CD8-positive, alpha-beta memory T cell (primary cell): ENCODE data around the gene DIPK1A. TPM values are rescaled to one million over a fixed set of nuclear protein-coding genes. Genes with fewer than 3 reads are reported as not detected.

ENCODE experiments used
- CTCF ChIA-PET: fragments of 350-600 bp; sonication (Branson Sonifier 250); formaldehyde crosslinking; loops from one replicate; lab custom pipeline; 2021; ENCODE audit warnings: antibody characterized with exemption; lab: Charles Lee
- POLR2A ChIA-PET: fragments of 350-600 bp; sonication (Branson Sonifier 250); formaldehyde crosslinking; loops from one replicate; lab custom pipeline; 2021; ENCODE audit warnings: antibody characterized with exemption; lab: Charles Lee
- DNase-seq, 5 donors: peaks; one replicate each; pipeline versions ENCODE4 v3.0.0 to v3.0.0-alpha.2; 2020 to 2022; ENCODE audit warnings: mixed read lengths in 1 of 5
- H3K27ac ChIP-seq: one replicate; pipeline ENCODE4 v1.7.0; 2013; ENCODE audit warnings: low read depth, mild to moderate bottlenecking, low read length, moderate library complexity
- H3K27me3 ChIP-seq: 2 replicates; pipeline ENCODE4 v1.7.0; 2013; ENCODE audit warnings: low read length, mild to moderate bottlenecking; ENCODE audit not compliant: insufficient read depth, poor library complexity, severe bottlenecking
- H3K36me3 ChIP-seq: 2 replicates; pipeline ENCODE4 v1.7.0; 2013; ENCODE audit warnings: mild to moderate bottlenecking, low read length, moderate library complexity; ENCODE audit not compliant: insufficient read depth
- H3K4me1 ChIP-seq: 2 replicates; pipeline ENCODE4 v1.7.0; 2013; ENCODE audit warnings: mild to moderate bottlenecking, low read length, moderate library complexity; ENCODE audit not compliant: insufficient read depth
- H3K4me3 ChIP-seq: 2 replicates; pipeline ENCODE4 v1.7.0; 2013; ENCODE audit warnings: mild to moderate bottlenecking, low read length
- H3K9me3 ChIP-seq: 2 replicates; pipeline ENCODE4 v1.7.0; 2013; ENCODE audit warnings: mild to moderate bottlenecking, low read length
- H3K27ac Mint-ChIP-seq, 8 donors: one replicate each; pipeline ENCODE4 v1.8.0; 2020 to 2021; ENCODE audit warnings: mixed read lengths in 8 of 8, mild to moderate bottlenecking in 6 of 8, inconsistent platforms in 3 of 8, moderate library complexity in 3 of 8
- H3K27me3 Mint-ChIP-seq, 2 donors: one replicate each; pipeline ENCODE4 v1.8.0; 2020 to 2021; ENCODE audit warnings: mixed read lengths in 2 of 2, mild to moderate bottlenecking in 1 of 2, moderate library complexity in 1 of 2
- H3K36me3 Mint-ChIP-seq, 3 donors: one replicate each; pipeline ENCODE4 v1.8.0; 2020 to 2021; ENCODE audit warnings: mixed read lengths in 3 of 3, inconsistent platforms in 1 of 3, mild to moderate bottlenecking in 1 of 3
- H3K4me1 Mint-ChIP-seq, 3 donors: one replicate each; pipeline ENCODE4 v1.8.0; 2020 to 2021; ENCODE audit warnings: mixed read lengths in 3 of 3, inconsistent platforms in 1 of 3, mild to moderate bottlenecking in 1 of 3
- H3K4me3 Mint-ChIP-seq, 7 donors: one replicate each; pipeline ENCODE4 v1.8.0; 2020 to 2021; ENCODE audit warnings: mixed read lengths in 7 of 7, mild to moderate bottlenecking in 6 of 7, moderate library complexity in 4 of 7, inconsistent platforms in 2 of 7
- H3K9me3 Mint-ChIP-seq, 5 donors: one replicate each; pipeline ENCODE4 v1.8.0; 2020 to 2022; ENCODE audit warnings: mixed read lengths in 5 of 5, mild to moderate bottlenecking in 3 of 5, moderate library complexity in 2 of 5, inconsistent platforms in 1 of 5
- polyA plus RNA-seq: library from polyadenylated mRNA; unstranded; fragments of 300-500 nt; fragmentation: Illumina TruSeq; gene quantifications from one replicate; pipeline ENCODE4 v1.2.3, GENCODE V29; 2021
- total RNA-seq, 2 experiments: library from RNA; stranded (reverse); gene quantifications; one replicate each; pipeline ENCODE4 v1.2.3, GENCODE V29; 2021

Gene DIPK1A
- total and polyA plus RNA-seq, 3 experiments from 2014 or later = 10.9 to 15.7 (median 12.9) TPM

- no peaks in the 10 kb centered on the region for H3K36me3 Mint-ChIP-seq
- Histone ChIP-seq H3K4me3 (no peak overlapping the region), H3K27me3 (no peaks in the 10 kb centered on the region), H3K27ac (no peak overlapping the region), H3K9me3 (no peaks in the 10 kb centered on the region), H3K36me3 (no peaks in the 10 kb centered on the region), H3K4me1 (no peaks in the 10 kb centered on the region)
- no peak overlapping the region for H3K27ac Mint-ChIP-seq
- no peaks in the 10 kb centered on the region for H3K4me1 Mint-ChIP-seq
- ChIA-PET POLR2A (no interaction called here), CTCF (interaction anchor here (1.0 to 3.7 kb wide), 4 partner anchors 15 to 71 kb away, joined by 3 to 26 read pairs (median 10); partner anchors contain the start of gene RPL5)
- no peak overlapping the region for H3K4me3 Mint-ChIP-seq
- no peak for DNase-seq
- H3K9me3 Mint-ChIP-seq = no peaks in the 10 kb centered on the region
- H3K27me3 Mint-ChIP-seq = peaks cover 11 to 28% of the 10 kb centered on the region in 2 donors
These were observed 144.0 kb downstream of the DIPK1A start for GRCh38 chr1:92817137-92817697.

DNA sequence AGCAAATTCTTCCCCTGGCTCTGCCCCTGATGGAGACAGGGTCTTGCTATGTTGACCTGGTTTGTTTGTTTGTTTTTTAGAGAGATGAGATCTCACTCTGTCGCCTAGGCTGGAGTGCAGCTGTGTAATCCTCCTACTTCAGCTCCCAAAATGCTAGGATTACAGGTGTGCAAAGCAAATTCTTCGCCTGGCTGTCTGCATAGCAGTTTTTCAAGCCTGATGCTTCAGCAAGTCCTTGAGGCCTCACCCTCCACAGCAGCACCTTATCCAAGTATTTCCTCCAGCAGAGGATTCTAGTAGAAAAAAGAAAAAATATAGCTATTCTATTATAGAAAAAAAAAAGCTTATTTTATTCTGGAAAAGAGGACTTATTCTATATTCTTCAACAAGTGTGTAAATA, 144.5 kb downstream of the DIPK1A start:
- Histone ChIP-seq H3K4me3 (no peak overlapping the region), H3K27ac (no peak overlapping the region), H3K27me3 (no peaks in the 10 kb centered on the region), H3K36me3 (no peaks in the 10 kb centered on the region), H3K4me1 (no peaks in the 10 kb centered on the region), H3K9me3 (no peaks in the 10 kb centered on the region)
- H3K9me3 Mint-ChIP-seq = no peaks in the 10 kb centered on the region
- no peaks in the 10 kb centered on the region for H3K36me3 Mint-ChIP-seq
- H3K27ac Mint-ChIP-seq = no peak overlapping the region
- peaks cover 11 to 31% of the 10 kb centered on the region in 2 donors for H3K27me3 Mint-ChIP-seq
- CTCF ChIA-PET = interaction anchor here (1.0 to 3.7 kb wide), 3 partner anchors 15 to 68 kb away, joined by 3 to 26 read pairs (median 12); partner anchors contain the start of gene RPL5
- POLR2A ChIA-PET = no interaction called here
- no peak for DNase-seq
- H3K4me1 Mint-ChIP-seq = no peaks in the 10 kb centered on the region
- H3K4me3 Mint-ChIP-seq = peak overlapping the region in 1 of 7 donors; percentile 26

DNA sequence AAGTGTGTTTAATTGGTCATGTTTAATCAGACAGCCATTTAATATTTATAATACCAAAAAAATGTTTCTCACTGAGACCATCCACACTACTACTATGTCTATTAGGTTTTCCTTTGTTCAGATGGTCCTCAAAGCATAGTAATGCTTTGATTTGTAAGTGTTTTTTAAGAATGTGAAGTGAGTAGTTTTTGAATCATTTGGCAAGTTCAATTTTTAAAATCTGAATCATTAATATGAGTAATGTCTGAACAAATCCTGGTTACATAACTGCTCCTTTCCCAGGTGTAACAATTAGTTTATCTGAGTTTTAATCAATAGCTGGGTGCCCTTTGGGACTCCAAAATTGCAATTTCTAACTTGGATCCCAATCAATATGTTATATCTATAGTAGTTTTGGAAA, 152.9 kb downstream of the DIPK1A start:
- H3K27ac Mint-ChIP-seq = no peak overlapping the region
- no peak overlapping the region for H3K4me3 ChIP-seq
- no peaks in the 10 kb centered on the region for H3K27me3 ChIP-seq
- POLR2A ChIA-PET = no interaction called here
- DNase-seq = no peak
- CTCF ChIA-PET = no interaction called here
- no peak overlapping the region for H3K27ac ChIP-seq
- peaks cover 4 to 6% of the 10 kb centered on the region in 2 donors for H3K27me3 Mint-ChIP-seq
- no peaks in the 10 kb centered on the region for H3K4me1 ChIP-seq
- no peaks in the 10 kb centered on the region for H3K9me3 Mint-ChIP-seq
- no peaks in the 10 kb centered on the region for H3K9me3 ChIP-seq
- H3K4me1 Mint-ChIP-seq = peaks cover 2 to 11% (median 5%) of the 10 kb centered on the region in 3 donors
- H3K36me3 ChIP-seq = no peaks in the 10 kb centered on the region
- no peak overlapping the region for H3K4me3 Mint-ChIP-seq
- H3K36me3 Mint-ChIP-seq = peaks cover 0 to 7% (median 0%) of the 10 kb centered on the region in 3 donors

- Mint-ChIP-seq H3K27me3 (peaks cover 0 to 5% of the 10 kb centered on the region in 2 donors), H3K4me3 (no peak overlapping the region), H3K36me3 (peaks cover 0 to 7% (median 1%) of the 10 kb centered on the region in 3 donors), H3K27ac (no peak overlapping the region), H3K4me1 (peaks cover 2 to 11% (median 5%) of the 10 kb centered on the region in 3 donors), H3K9me3 (no peaks in the 10 kb centered on the region)
- Histone ChIP-seq H3K4me1 (no peaks in the 10 kb centered on the region), H3K4me3 (no peak overlapping the region), H3K36me3 (no peaks in the 10 kb centered on the region), H3K27me3 (no peaks in the 10 kb centered on the region), H3K27ac (no peak overlapping the region), H3K9me3 (no peaks in the 10 kb centered on the region)
- CTCF ChIA-PET = no interaction called here
- DNase-seq = no peak
- POLR2A ChIA-PET = no interaction called here
These were observed 156.0 kb downstream of the DIPK1A start for GRCh38 chr1:92805216-92805615.

DNA sequence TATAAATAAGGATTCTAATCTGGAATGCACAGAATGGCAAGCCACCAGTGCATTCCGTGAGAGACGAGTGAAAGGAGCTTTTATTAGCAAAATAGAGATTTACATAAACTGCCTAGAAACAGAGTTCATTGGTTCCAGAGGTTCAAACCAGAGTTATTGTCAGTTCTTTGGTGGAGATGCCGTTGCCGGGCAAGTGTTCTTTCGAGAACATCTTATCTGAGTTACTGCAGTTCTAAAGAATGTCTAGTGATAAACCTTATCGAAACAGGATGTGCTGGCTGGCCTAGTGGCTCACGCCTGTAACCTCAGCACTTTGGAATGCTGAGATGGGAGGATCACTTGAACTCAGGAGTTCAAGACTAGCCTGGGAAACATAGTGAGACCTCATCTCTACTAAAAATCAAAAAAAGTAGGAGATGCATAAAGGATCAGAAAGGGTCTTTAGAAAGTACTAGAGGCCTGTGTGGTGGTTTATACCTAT, 156.5 kb downstream of the DIPK1A start:
- Mint-ChIP-seq H3K4me1 (peaks cover 2 to 11% (median 5%) of the 10 kb centered on the region in 3 donors), H3K27ac (no peak overlapping the region), H3K27me3 (peaks cover 0 to 5% of the 10 kb centered on the region in 2 donors), H3K36me3 (peaks cover 0 to 7% (median 1%) of the 10 kb centered on the region in 3 donors), H3K4me3 (peak overlapping the region in 1 of 7 donors; percentile 49), H3K9me3 (no peaks in the 10 kb centered on the region)
- peak in 1 of 5 donors; percentile 4 for DNase-seq
- CTCF ChIA-PET = no interaction called here
- Histone ChIP-seq H3K27me3 (no peaks in the 10 kb centered on the region), H3K4me1 (no peaks in the 10 kb centered on the region), H3K27ac (no peak overlapping the region), H3K9me3 (no peaks in the 10 kb centered on the region), H3K36me3 (no peaks in the 10 kb centered on the region), H3K4me3 (no peak overlapping the region)
- POLR2A ChIA-PET = no interaction called here

DNA sequence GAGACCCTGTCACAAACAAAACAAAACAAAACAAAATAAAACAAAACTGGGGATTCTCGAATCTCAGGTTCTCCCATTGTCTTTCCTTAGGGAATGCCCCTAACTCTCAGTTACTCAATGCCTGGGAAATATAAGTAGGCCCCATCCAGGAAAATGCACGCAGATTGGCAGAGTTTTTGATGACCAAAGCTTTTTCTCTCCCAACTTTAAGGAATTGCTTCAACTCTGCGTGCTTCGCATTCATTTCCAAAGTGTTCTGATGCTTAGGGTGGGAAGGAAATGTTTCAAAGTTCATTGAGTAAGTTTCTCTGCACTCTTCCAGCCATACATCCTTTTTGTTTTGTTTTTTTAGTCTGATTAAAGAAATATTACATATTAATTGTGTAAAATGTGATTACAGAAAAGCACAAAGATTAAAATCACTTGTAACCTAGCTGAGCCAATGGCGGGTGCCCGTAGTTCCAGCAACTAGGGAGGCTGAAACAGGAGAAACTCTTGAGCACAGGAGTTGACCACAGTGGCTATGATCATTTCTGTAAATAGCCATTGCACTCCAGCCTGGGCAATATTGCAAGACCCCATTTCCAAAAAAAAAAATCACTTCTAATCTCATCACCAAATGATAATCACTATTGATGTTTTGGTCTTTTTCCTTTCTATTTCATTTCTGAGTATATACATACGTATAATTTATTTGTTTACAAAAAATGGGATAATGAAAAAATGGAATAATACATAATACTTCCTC, 157.9 kb downstream of the DIPK1A start:
- no peak for DNase-seq
- H3K4me3 ChIP-seq = no peak overlapping the region
- Mint-ChIP-seq H3K9me3 (no peaks in the 10 kb centered on the region), H3K4me1 (peaks cover 2 to 11% (median 5%) of the 10 kb centered on the region in 3 donors), H3K4me3 (no peak overlapping the region), H3K27me3 (peaks cover under 1 to 5% of the 10 kb centered on the region in 2 donors), H3K27ac (no peak overlapping the region), H3K36me3 (peaks cover 0 to 7% (median 1%) of the 10 kb centered on the region in 3 donors)
- POLR2A ChIA-PET = interaction anchor here (0.6 kb wide), 1 partner anchor 893 kb away, joined by 3 read pairs; no protein-coding TSS in a partner anchor
- CTCF ChIA-PET = no interaction called here
- H3K27ac ChIP-seq = no peak overlapping the region
- H3K36me3 ChIP-seq = no peaks in the 10 kb centered on the region
- H3K4me1 ChIP-seq = no peaks in the 10 kb centered on the region
- H3K9me3 ChIP-seq = no peaks in the 10 kb centered on the region
- no peaks in the 10 kb centered on the region for H3K27me3 ChIP-seq

GRCh38 chr1:92797961-92798360, 163.3 kb downstream of the DIPK1A start:
- H3K36me3 ChIP-seq = no peaks in the 10 kb centered on the region
- no peaks in the 10 kb centered on the region for H3K27me3 ChIP-seq
- H3K27ac ChIP-seq = no peak overlapping the region
- Mint-ChIP-seq H3K27me3 (peaks cover 10 to 30% of the 10 kb centered on the region in 2 donors), H3K4me3 (no peak overlapping the region), H3K9me3 (no peaks in the 10 kb centered on the region), H3K4me1 (no peaks in the 10 kb centered on the region), H3K27ac (no peak overlapping the region), H3K36me3 (peaks cover 0 to 1% (median 0%) of the 10 kb centered on the region in 3 donors)
- ChIA-PET POLR2A (no interaction called here), CTCF (no interaction called here)
- no peak for DNase-seq
- no peaks in the 10 kb centered on the region for H3K9me3 ChIP-seq
- H3K4me1 ChIP-seq = no peaks in the 10 kb centered on the region
- H3K4me3 ChIP-seq = no peak overlapping the region

GRCh38 chr1:92797297-92797696, 164.0 kb downstream of the DIPK1A start:
- H3K4me1 Mint-ChIP-seq = no peaks in the 10 kb centered on the region
- DNase-seq = no peak
- Histone ChIP-seq H3K9me3 (no peaks in the 10 kb centered on the region), H3K36me3 (no peaks in the 10 kb centered on the region), H3K27me3 (no peaks in the 10 kb centered on the region), H3K27ac (no peak overlapping the region), H3K4me1 (no peaks in the 10 kb centered on the region), H3K4me3 (no peak overlapping the region)
- no peak overlapping the region for H3K4me3 Mint-ChIP-seq
- no peaks in the 10 kb centered on the region for H3K9me3 Mint-ChIP-seq
- peaks cover 0 to 1% (median 0%) of the 10 kb centered on the region in 3 donors for H3K36me3 Mint-ChIP-seq
- ChIA-PET POLR2A (no interaction called here), CTCF (no interaction called here)
- no peak overlapping the region for H3K27ac Mint-ChIP-seq
- H3K27me3 Mint-ChIP-seq = peaks cover 12 to 30% of the 10 kb centered on the region in 2 donors
